ENCODE measurements around the gene PPME1.

PPME1 gene

DNA sequence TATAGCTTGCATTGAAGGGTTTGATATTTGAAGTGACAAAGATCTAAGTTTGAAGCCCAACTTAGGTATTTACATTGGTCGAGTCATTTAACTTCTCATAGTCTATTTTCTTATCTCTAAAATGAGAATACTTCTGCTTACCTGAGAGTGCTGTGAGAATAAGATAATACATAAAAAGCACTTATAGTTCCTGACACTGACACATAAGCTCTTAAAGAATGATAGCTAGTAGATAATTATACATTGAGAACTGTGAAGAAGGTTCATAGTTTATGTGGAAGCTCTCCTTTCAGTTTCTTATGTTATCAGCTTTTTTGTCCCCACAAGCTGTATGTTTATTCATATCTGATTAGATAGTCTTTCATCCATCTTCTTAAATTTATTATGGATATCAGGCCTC is 4.8 kb downstream of the PPME1 start:
- TF ChIP-seq PRDM6 (tag by site-specific recombination; IDR thresholded peaks at IDR 0.05) (peak; percentile 21; the same call in 1 of the 2 replicates), ZNF335 (tag by site-specific recombination; conservative IDR thresholded peaks at IDR 0.05) (no peak)
- no peak overlapping the region for H3K27ac ChIP-seq (ENCODE audit: extremely low read depth, low read depth, low read length)
- CTCF ChIA-PET: interaction anchor here (0.7 to 1.6 kb wide), 4 partner anchors 16 to 212 kb away, joined by 3 to 6 read pairs (median 4); no protein-coding TSS in a partner anchor
- POLR2A ChIA-PET: no interaction called here
- H3K4me3 ChIP-seq (ENCODE audit: low read depth, low read length): no peak overlapping the region
- no peaks in the 10 kb centered on the region for H3K9me3 ChIP-seq (ENCODE audit: control insufficient read depth, insufficient read depth, low read depth, low read length)
- H3K4me1 ChIP-seq (ENCODE audit: control insufficient read depth, insufficient read depth, low read length): no peaks in the 10 kb centered on the region
- H3K36me3 ChIP-seq (ENCODE audit: control insufficient read depth in 2 of 2, insufficient read depth in 1 of 2, low read length in 2 of 2): no peaks in the 10 kb centered on the region

DNA sequence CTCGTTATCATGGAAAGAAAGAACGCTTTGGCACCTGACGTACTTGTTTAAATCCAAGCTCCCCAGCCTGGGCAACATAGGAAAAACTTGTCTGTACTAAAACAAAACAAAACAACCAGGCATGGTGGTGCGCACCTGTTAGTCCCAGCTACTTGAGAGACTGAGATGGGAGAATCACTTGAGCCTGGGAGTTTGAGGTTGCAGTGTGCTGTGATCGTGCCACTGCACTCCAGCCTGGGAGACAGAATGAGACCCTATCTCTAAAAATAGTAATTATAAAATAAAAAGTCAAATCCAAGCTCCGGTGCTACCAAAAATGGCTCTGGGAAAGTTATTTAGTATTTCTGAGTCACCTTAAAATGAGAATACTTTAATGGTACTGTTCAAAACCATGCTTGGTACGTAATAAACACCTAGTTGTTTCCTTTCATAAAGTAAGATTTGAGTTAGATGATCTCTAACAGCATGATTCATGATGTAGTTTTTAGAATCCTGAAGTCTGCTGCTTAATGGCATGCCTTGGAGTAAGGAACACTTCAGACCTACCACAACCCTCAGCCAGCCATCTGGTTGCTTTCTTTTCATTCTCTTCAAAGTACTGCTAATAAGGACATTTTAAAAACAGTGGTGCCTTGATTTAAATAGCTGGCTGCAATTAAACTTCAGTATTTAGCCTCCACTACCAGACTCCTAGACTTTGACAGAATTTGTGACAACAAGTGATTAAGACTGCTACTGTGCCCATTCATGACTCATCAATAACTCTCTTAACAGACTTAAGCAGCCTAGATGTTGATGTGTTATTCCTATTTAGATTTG is 8.4 kb downstream of the PPME1 start:
- no peak overlapping the region for H3K4me3 ChIP-seq (ENCODE audit: low read depth, low read length)
- H3K36me3 ChIP-seq (ENCODE audit: control insufficient read depth in 2 of 2, insufficient read depth in 1 of 2, low read length in 2 of 2): no peaks in the 10 kb centered on the region
- peak; percentile 10; the same call in 1 of the 2 replicates for TF ChIP-seq PRDM6 (tag by site-specific recombination; IDR thresholded peaks at IDR 0.05)
- no peak for TF ChIP-seq ZNF341 (tag by site-specific recombination; IDR thresholded peaks at IDR 0.05; ENCODE audit: low read depth)
- ChIA-PET CTCF (no interaction called here), POLR2A (interaction anchor here (0.9 kb wide), 1 partner anchor 8 kb away, joined by 3 read pairs; the partner anchor contains the start of genes C2CD3 and PPME1)
- no peak overlapping the region for H3K27ac ChIP-seq (ENCODE audit: extremely low read depth, low read depth, low read length)
- H3K4me1 ChIP-seq (ENCODE audit: control insufficient read depth, insufficient read depth, low read length): peaks cover under 1% of the 10 kb centered on the region; the same call in 1 of the 2 replicates
- no peaks in the 10 kb centered on the region for H3K9me3 ChIP-seq (ENCODE audit: control insufficient read depth, insufficient read depth, low read depth, low read length)

DNA sequence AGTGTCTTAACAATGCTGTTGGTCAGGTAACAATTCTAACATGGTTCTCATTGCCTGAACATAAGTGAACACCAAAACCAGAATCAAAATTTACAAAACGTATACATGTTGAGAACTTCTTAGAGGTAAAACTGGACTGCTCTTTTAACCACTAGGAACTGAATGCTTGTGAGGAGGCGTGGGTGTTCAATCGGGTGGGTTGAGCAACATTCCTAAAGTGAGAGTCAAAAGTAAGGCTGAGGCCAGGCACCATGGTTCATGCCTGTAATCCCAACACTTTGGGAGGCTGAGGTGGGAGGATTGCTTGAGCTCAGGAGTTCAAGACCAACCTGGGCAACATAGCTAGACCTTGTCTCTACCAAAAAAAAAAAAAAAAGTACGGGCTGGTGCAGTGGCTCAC is 11.5 kb downstream of the PPME1 start:
- Histone ChIP-seq H3K36me3 (ENCODE audit: control insufficient read depth in 2 of 2, insufficient read depth in 1 of 2, low read length in 2 of 2) (no peaks in the 10 kb centered on the region), H3K4me3 (ENCODE audit: low read depth, low read length) (no peak overlapping the region), H3K27ac (ENCODE audit: extremely low read depth, low read depth, low read length) (no peak overlapping the region), H3K9me3 (ENCODE audit: control insufficient read depth, insufficient read depth, low read depth, low read length) (no peaks in the 10 kb centered on the region), H3K4me1 (ENCODE audit: control insufficient read depth, insufficient read depth, low read length) (peaks cover 10% of the 10 kb centered on the region; the same call in 1 of the 2 replicates)
- TF ChIP-seq OVOL3 (tag by site-specific recombination; IDR thresholded peaks at IDR 0.05) (no peak), BCL6B (tag by site-specific recombination; IDR thresholded peaks at IDR 0.05) (no peak), ZNF654 (tag by site-specific recombination; IDR thresholded peaks at IDR 0.05; ENCODE audit: low read depth) (no peak), KLF8 (tag by site-specific recombination; IDR thresholded peaks at IDR 0.05) (no peak), ZNF600 (tag by site-specific recombination; IDR thresholded peaks at IDR 0.05) (no peak), ZNF391 (tag by site-specific recombination; IDR thresholded peaks at IDR 0.05; ENCODE audit: borderline replicate concordance, low read depth) (no peak), EGR2 (tag by site-specific recombination; IDR thresholded peaks at IDR 0.05; ENCODE audit: low read depth) (0 out of 2 replicates have a peak, but pooled peaks have one; percentile 14), ZNF660 (tag by site-specific recombination; IDR thresholded peaks at IDR 0.05) (no peak), ZNF501 (tag by site-specific recombination; IDR thresholded peaks at IDR 0.05) (no peak), PRDM1 (tag by site-specific recombination; IDR thresholded peaks at IDR 0.05) (no peak), ZEB2 (tag by site-specific recombination; IDR thresholded peaks at IDR 0.05) (no peak), ZFHX2 (tag by site-specific recombination; conservative IDR thresholded peaks at IDR 0.05) (peak; percentile 33), ZNF175 (tag by site-specific recombination; IDR thresholded peaks at IDR 0.05) (no peak), ZNF2 (tag by site-specific recombination; IDR thresholded peaks at IDR 0.05) (no peak)
- TF ChIP-seq, protein P1, sequence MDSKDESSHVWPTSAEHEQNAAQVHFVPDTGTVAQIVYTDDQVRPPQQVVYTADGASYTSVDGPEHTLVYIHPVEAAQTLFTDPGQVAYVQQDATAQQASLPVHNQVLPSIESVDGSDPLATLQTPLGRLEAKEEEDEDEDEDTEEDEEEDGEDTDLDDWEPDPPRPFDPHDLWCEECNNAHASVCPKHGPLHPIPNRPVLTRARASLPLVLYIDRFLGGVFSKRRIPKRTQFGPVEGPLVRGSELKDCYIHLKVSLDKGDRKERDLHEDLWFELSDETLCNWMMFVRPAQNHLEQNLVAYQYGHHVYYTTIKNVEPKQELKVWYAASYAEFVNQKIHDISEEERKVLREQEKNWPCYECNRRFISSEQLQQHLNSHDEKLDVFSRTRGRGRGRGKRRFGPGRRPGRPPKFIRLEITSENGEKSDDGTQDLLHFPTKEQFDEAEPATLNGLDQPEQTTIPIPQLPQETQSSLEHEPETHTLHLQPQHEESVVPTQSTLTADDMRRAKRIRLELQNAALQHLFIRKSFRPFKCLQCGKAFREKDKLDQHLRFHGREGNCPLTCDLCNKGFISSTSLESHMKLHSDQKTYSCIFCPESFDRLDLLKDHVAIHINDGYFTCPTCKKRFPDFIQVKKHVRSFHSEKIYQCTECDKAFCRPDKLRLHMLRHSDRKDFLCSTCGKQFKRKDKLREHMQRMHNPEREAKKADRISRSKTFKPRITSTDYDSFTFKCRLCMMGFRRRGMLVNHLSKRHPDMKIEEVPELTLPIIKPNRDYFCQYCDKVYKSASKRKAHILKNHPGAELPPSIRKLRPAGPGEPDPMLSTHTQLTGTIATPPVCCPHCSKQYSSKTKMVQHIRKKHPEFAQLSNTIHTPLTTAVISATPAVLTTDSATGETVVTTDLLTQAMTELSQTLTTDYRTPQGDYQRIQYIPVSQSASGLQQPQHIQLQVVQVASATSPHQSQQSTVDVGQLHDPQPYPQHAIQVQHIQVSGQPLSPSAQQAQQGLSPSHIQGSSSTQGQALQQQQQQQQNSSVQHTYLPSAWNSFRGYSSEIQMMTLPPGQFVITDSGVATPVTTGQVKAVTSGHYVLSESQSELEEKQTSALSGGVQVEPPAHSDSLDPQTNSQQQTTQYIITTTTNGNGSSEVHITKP (tag by site-specific recombination; IDR thresholded peaks at IDR 0.05): no peak
- TF ChIP-seq, protein P2, sequence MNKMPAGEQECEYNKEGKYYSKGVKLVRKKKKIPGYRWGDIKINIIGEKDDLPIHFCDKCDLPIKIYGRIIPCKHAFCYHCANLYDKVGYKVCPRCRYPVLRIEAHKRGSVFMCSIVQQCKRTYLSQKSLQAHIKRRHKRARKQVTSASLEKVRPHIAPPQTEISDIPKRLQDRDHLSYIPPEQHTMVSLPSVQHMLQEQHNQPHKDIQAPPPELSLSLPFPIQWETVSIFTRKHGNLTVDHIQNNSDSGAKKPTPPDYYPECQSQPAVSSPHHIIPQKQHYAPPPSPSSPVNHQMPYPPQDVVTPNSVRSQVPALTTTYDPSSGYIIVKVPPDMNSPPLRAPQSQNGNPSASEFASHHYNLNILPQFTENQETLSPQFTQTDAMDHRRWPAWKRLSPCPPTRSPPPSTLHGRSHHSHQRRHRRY (tag by site-specific recombination; IDR thresholded peaks at IDR 0.05): no peak
- CTCF ChIA-PET: no interaction called here
- POLR2A ChIA-PET: no interaction called here
